Hepatocyte (in vitro differentiated cells): ENCODE data around the gene SH3RF3.

ENCODE experiments used
- EZH2phosphoT487 ChIP-seq: fragments of 200-600 bp; sonication (generic); IDR thresholded peaks from one replicate; pipeline ENCODE4 v1.6.1; 2018; ENCODE audit warnings: antibody characterized with exemption, mild to moderate bottlenecking, low read depth, moderate library complexity; ENCODE audit not compliant: unreplicated experiment, severe bottlenecking
- TF ChIP-seq, protein P1 (sequence below): fragments of 200-600 bp; sonication (generic); IDR thresholded peaks from 2 replicates; pipeline ENCODE4 v1.5.1; 2016; ENCODE audit warnings: antibody characterized with exemption, mild to moderate bottlenecking; ENCODE audit not compliant: poor library complexity

DNA sequence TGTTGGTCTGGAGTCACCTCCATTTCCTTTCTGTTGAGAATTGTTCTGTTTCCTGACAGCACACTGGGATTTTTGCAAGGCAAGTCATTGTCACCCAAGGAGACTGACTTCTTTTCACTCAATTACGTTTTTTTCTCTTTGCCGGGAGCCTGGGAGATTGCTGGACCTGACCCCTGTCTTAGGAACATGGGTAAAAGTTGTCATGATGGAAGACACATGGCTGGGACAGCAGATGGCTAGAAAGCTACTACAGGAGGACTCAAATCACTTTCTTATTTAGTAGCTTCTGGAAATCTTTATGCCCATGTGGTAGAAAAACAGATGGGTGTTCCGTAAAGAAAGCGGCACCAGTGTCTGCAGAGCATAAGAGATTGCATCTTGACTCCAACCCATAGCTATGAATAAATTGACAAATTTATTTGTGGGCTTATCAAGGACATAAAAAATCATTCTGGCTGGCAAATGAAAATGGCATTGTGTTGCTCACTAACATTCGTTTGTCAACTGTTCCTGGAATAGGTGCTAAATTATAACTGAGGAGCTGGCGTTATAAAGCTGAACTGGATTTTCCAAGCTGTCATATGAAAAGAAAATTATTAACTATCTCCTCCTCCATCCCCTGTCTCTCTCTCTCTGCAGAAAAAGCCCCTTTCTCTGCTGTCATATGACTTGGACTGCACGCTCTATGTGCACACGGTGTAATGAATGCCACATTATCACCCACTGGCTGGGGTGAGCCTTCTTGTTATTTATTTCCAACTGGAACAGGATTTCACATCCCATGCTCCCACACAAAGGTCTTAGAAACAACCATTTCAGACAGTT, 159.8 kb downstream of the SH3RF3 start:
- TF ChIP-seq, protein P1, sequence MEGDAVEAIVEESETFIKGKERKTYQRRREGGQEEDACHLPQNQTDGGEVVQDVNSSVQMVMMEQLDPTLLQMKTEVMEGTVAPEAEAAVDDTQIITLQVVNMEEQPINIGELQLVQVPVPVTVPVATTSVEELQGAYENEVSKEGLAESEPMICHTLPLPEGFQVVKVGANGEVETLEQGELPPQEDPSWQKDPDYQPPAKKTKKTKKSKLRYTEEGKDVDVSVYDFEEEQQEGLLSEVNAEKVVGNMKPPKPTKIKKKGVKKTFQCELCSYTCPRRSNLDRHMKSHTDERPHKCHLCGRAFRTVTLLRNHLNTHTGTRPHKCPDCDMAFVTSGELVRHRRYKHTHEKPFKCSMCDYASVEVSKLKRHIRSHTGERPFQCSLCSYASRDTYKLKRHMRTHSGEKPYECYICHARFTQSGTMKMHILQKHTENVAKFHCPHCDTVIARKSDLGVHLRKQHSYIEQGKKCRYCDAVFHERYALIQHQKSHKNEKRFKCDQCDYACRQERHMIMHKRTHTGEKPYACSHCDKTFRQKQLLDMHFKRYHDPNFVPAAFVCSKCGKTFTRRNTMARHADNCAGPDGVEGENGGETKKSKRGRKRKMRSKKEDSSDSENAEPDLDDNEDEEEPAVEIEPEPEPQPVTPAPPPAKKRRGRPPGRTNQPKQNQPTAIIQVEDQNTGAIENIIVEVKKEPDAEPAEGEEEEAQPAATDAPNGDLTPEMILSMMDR: no peak
- no peak for TF ChIP-seq EZH2phosphoT487
